Panc1 (cell line): Measurements from ENCODE around the gene PARP4.

Source experiments
- CTCF ChIP-seq: fragments of 450-650 bp; IDR thresholded peaks from 2 replicates; pipeline ENCODE4 v1.5.1; 2017; ENCODE audit warnings: mild to moderate bottlenecking
- POLR2AphosphoS5 ChIP-seq: IDR thresholded peaks from 2 replicates; pipeline ENCODE4 v1.6.1; 2012; ENCODE audit warnings: mild to moderate bottlenecking, low read depth, low read length, moderate library complexity
- SIN3A ChIP-seq: IDR thresholded peaks from 2 replicates; pipeline ENCODE4 v1.6.1; 2012; ENCODE audit warnings: low read depth, mild to moderate bottlenecking, low read length, moderate library complexity, borderline replicate concordance; ENCODE audit not compliant: insufficient read depth

- TF ChIP-seq CTCF (no peak), POLR2AphosphoS5 (no peak), SIN3A (no peak)
Observed at GRCh38 chr13:24381541-24382265, 130.9 kb downstream of the PARP4 start.
